ENCODE measurements around the gene SCGB3A2.

Gene SCGB3A2

GRCh38 chr5:147874910-147875367 lies 3.6 kb upstream of the SCGB3A2 start:
- TF ChIP-seq, protein P1, sequence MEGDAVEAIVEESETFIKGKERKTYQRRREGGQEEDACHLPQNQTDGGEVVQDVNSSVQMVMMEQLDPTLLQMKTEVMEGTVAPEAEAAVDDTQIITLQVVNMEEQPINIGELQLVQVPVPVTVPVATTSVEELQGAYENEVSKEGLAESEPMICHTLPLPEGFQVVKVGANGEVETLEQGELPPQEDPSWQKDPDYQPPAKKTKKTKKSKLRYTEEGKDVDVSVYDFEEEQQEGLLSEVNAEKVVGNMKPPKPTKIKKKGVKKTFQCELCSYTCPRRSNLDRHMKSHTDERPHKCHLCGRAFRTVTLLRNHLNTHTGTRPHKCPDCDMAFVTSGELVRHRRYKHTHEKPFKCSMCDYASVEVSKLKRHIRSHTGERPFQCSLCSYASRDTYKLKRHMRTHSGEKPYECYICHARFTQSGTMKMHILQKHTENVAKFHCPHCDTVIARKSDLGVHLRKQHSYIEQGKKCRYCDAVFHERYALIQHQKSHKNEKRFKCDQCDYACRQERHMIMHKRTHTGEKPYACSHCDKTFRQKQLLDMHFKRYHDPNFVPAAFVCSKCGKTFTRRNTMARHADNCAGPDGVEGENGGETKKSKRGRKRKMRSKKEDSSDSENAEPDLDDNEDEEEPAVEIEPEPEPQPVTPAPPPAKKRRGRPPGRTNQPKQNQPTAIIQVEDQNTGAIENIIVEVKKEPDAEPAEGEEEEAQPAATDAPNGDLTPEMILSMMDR (conservative IDR thresholded peaks at IDR 0.05; ENCODE audit: low read depth) = no peak
- POLR2A ChIA-PET (ENCODE audit: low non-redundant PET) = no interaction called here
- DNase-seq (ENCODE audit: low spot score) = no peak
- H3K27ac ChIP-seq = no peak overlapping the region
- CTCF ChIA-PET = no interaction called here

- DNase-seq (ENCODE audit: low spot score) = no peak
- TF ChIP-seq, protein P1 (conservative IDR thresholded peaks at IDR 0.05; ENCODE audit: low read depth) = no peak
- no peak overlapping the region for H3K27ac ChIP-seq
- CTCF ChIA-PET = no interaction called here
- POLR2A ChIA-PET (ENCODE audit: low non-redundant PET) = no interaction called here
Observed at GRCh38 chr5:147876141-147876540, 2.4 kb upstream of the SCGB3A2 start.

DNA sequence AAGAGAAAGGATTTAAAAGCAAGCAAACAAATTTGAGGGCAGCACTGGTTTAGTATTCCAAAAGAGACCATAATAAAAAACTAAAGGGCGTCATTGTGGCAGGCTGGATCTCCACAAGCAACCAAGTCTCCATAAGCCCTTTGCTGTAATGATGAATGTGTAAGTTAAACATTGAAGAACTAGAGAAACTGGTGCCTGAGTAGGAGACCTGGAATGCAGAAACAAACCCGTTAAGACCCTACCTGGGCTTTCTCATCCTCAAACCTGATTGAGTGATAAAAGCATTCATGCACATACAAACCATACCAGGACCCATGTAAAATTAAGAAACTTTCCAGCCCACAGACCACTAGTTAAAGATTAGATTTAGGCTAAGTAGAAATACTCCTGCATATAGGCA lies 1.9 kb upstream of the SCGB3A2 start:
- POLR2A ChIA-PET (ENCODE audit: low non-redundant PET) = no interaction called here
- CTCF ChIA-PET = no interaction called here
- no peak for DNase-seq (ENCODE audit: low spot score)
- H3K27ac ChIP-seq = no peak overlapping the region
- TF ChIP-seq, protein P1 (conservative IDR thresholded peaks at IDR 0.05; ENCODE audit: low read depth) = no peak

- ChIA-PET POLR2A (ENCODE audit: low non-redundant PET) (no interaction called here), CTCF (interaction anchor here (0.6 to 1.0 kb wide), 3 partner anchors 55 to 742 kb away, joined by 3 read pairs; no protein-coding TSS in a partner anchor)
- TF ChIP-seq, protein P1 (conservative IDR thresholded peaks at IDR 0.05; ENCODE audit: low read depth) = no peak
- no peak for DNase-seq (ENCODE audit: low spot score)
- H3K27ac ChIP-seq = no peak overlapping the region
Observed at GRCh38 chr5:147879784-147880183, 1.3 kb downstream of the SCGB3A2 start.

GRCh38 chr5:147880487-147880886 lies 2.0 kb downstream of the SCGB3A2 start:
- H3K27ac ChIP-seq = no peak overlapping the region
- ChIA-PET CTCF (interaction anchor here (0.6 kb wide), 2 partner anchors 54 to 1062 kb away, joined by 3 read pairs; no protein-coding TSS in a partner anchor), POLR2A (ENCODE audit: low non-redundant PET) (no interaction called here)
- DNase-seq (ENCODE audit: low spot score) = no peak
- TF ChIP-seq, protein P1 (conservative IDR thresholded peaks at IDR 0.05; ENCODE audit: low read depth) = no peak

DNA sequence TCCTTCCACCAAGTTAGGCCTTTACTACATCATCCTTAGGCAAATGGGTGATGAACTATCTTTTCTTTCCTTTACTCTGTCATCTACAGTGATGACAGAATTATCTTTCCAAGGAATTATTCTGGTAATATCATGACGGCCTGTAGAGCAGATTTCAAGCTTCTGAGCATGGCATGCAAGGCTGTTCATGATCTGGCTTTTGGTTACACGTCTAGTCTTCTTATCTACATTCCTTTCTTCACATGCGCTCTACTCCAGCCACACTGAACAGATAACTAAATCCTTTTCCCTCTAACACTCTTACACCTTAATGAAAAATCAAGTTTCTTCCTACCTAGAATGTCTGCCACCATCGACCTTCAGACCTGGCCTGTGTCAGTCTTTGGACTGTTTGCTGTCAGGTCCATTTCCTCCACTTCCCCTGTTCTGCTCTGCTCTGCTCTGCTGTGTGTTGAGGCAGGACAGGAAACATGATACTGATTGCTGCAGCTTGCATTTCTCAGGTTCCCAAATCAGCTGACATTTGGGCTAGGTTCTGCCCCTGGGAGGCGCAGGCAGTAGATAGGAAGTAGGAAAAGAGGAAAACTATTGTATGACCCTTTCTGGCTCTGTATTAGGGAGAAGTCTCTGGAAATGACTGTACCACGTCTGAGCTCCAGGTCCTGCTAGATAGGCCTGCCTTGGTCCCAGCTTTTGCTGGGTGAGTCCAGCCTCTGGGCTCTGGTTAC lies 4.2 kb downstream of the SCGB3A2 start:
- ChIA-PET CTCF (interaction anchor here (0.6 to 1.6 kb wide), 5 partner anchors 49 to 1195 kb away, joined by 3 to 5 read pairs (median 4); no protein-coding TSS in a partner anchor), POLR2A (ENCODE audit: low non-redundant PET) (no interaction called here)

More for the DNA sequence above, 4.2 kb downstream of the SCGB3A2 start:
- DNase-seq (ENCODE audit: low spot score) = no peak
- TF ChIP-seq, protein P1 (conservative IDR thresholded peaks at IDR 0.05; ENCODE audit: low read depth) = no peak
- no peak overlapping the region for H3K27ac ChIP-seq
